Upper lobe of left lung (tissue), 6 donors: ENCODE measurements around the gene EIPR1. TPM values are rescaled to one million over a fixed set of nuclear protein-coding genes. Genes with fewer than 3 reads are reported as not detected.

ENCODE experiments used
- ATAC-seq, 2 donors: fragments of 200-7000 bp; cut with Tn5 transposase; one replicate each; pipeline ENCODE4 v1.9.1; 2022; ENCODE audit warnings: mild to moderate bottlenecking in 2 of 2, moderate library complexity in 2 of 2; ENCODE audit not compliant: low FRiP score in 2 of 2
- DNase-seq, 2 donors: peaks; one replicate each; pipeline ENCODE4 v3.0.0-alpha.2; 2019 to 2020
- H3K27ac ChIP-seq, 4 donors: fragments of 200-600 bp; sonication (generic); one replicate each; pipeline ENCODE4 v1.5.1; 2016 to 2019
- H3K27me3 ChIP-seq, 4 donors: fragments of 200-600 bp; sonication (generic); one replicate each; pipeline ENCODE4 v1.5.1; 2017 to 2019
- H3K36me3 ChIP-seq, 4 donors: fragments of 200-600 bp; sonication (generic); one replicate each; pipeline ENCODE4 v1.5.1; 2016 to 2019
- H3K4me1 ChIP-seq, 4 donors: fragments of 200-600 bp; sonication (generic); one replicate each; pipeline ENCODE4 v1.5.1; 2018 to 2019
- H3K4me3 ChIP-seq, 4 donors: fragments of 200-600 bp; sonication (generic); one replicate each; pipeline ENCODE4 v1.5.1; 2017 to 2019; ENCODE audit warnings: mild to moderate bottlenecking in 2 of 4, moderate library complexity in 1 of 4
- H3K9me3 ChIP-seq, 4 donors: fragments of 200-600 bp; sonication (generic); one replicate each; pipeline ENCODE4 v1.5.1; 2018 to 2019
- CTCF ChIP-seq, 6 experiments: fragments of 450-650 bp in 4 of 6; fragments of 200-600 bp in 2 of 6; sonication (generic) in 2 of 6; IDR thresholded peaks; one replicate each; pipeline ENCODE4 v1.5.1; 2016 to 2019; ENCODE audit warnings: antibody characterized with exemption in 6 of 6
- EP300 ChIP-seq, 4 donors: sonication (generic); formaldehyde crosslinking; IDR thresholded peaks; one replicate each; pipeline ENCODE4 v1.5.1; 2017; ENCODE audit warnings: antibody characterized with exemption in 4 of 4, control low read depth in 2 of 4
- POLR2A ChIP-seq, 4 donors: fragments of 450-650 bp; IDR thresholded peaks; one replicate each; pipeline ENCODE4 v1.5.1; 2016 to 2017; ENCODE audit warnings: antibody characterized with exemption in 4 of 4, mild to moderate bottlenecking in 2 of 4
- POLR2AphosphoS5 ChIP-seq, 2 donors: sonication (generic); formaldehyde crosslinking; IDR thresholded peaks; one replicate each; pipeline ENCODE4 v1.5.1; 2017; ENCODE audit warnings: antibody characterized with exemption in 2 of 2
- WGBS, 2 donors: methylation state at CpG; one replicate each; pipeline ENCODE4 v1.1.5; 2017 to 2018; 5-methylcytosine and 5-hydroxymethylcytosine counted together
- total RNA-seq, 6 donors: library from RNA; depleted of rRNA in 4 of 6; stranded (reverse); fragments of >200 nt in 4 of 6; gene quantifications; one replicate each; pipeline versions ENCODE4 v1.1.0 to v1.2.1, GENCODE V29; 2016 to 2021
- donor health status: DM: no; HTN: no; CAD: no; lungs with moderate emphysema.
- donor health status: DM: no; HTN: yes; CAD: no; lungs with severe emphysema.

EIPR1 gene
- total RNA-seq, 6 donors from 2014 or later: 17.6 to 39.8 (median 23.6) TPM

- WGBS, 2 donors: 86 to 90% methylated on average over 17 to 22 of the region's 23 CpGs
- H3K27ac ChIP-seq: no peak overlapping the region
Observed at GRCh38 chr2:3176071-3176868, 201.3 kb downstream of the EIPR1 start.

GRCh38 chr2:3175568-3175955 is 202.1 kb downstream of the EIPR1 start:
- no peaks in the 10 kb centered on the region for H3K9me3 ChIP-seq
- H3K4me3 ChIP-seq: no peak overlapping the region
- ATAC-seq (no peak), DNase-seq (no peak)
- TF ChIP-seq EP300 (IDR thresholded peaks at IDR 0.05) (no peak), POLR2A (IDR thresholded peaks at IDR 0.05) (no peak), CTCF (IDR thresholded peaks at IDR 0.05) (no peak), POLR2AphosphoS5 (IDR thresholded peaks at IDR 0.05) (no peak)
- H3K4me1 ChIP-seq: no peaks in the 10 kb centered on the region
- no peak overlapping the region for H3K27ac ChIP-seq
- H3K36me3 ChIP-seq: peaks cover 0 to 7% (median 0%) of the 10 kb centered on the region in 4 donors
- H3K27me3 ChIP-seq: no peaks in the 10 kb centered on the region
- WGBS, 2 donors: 95 to 98% methylated on average over 5 of the region's 5 CpGs

More at GRCh38 chr2:3176071-3176868, 201.3 kb downstream of the EIPR1 start:
- no peak for DNase-seq
- Histone ChIP-seq H3K4me1 (no peaks in the 10 kb centered on the region), H3K9me3 (no peaks in the 10 kb centered on the region), H3K27me3 (no peaks in the 10 kb centered on the region), H3K36me3 (peaks cover 0 to 7% (median 0%) of the 10 kb centered on the region in 4 donors), H3K4me3 (no peak overlapping the region)
- no peak for ATAC-seq
- no peak for TF ChIP-seq POLR2A (IDR thresholded peaks at IDR 0.05)
- no peak for TF ChIP-seq POLR2AphosphoS5 (IDR thresholded peaks at IDR 0.05)
- no peak for TF ChIP-seq EP300 (IDR thresholded peaks at IDR 0.05)
- no peak for TF ChIP-seq CTCF (IDR thresholded peaks at IDR 0.05)

GRCh38 chr2:3174626-3175567 is 202.7 kb downstream of the EIPR1 start:
- TF ChIP-seq EP300 (IDR thresholded peaks at IDR 0.05) (no peak), POLR2AphosphoS5 (IDR thresholded peaks at IDR 0.05) (no peak), POLR2A (IDR thresholded peaks at IDR 0.05) (no peak), CTCF (IDR thresholded peaks at IDR 0.05) (no peak)
- no peak for DNase-seq
- ATAC-seq: no peak
- Histone ChIP-seq H3K27ac (no peak overlapping the region), H3K9me3 (no peaks in the 10 kb centered on the region), H3K27me3 (no peaks in the 10 kb centered on the region), H3K4me3 (no peak overlapping the region), H3K36me3 (peaks cover 0 to 7% (median 0%) of the 10 kb centered on the region in 4 donors), H3K4me1 (no peaks in the 10 kb centered on the region)
- WGBS, 2 donors: 93 to 95% methylated on average over 5 to 19 of the region's 26 CpGs

GRCh38 chr2:3173031-3173430 is 204.6 kb downstream of the EIPR1 start:
- no peak overlapping the region for H3K27ac ChIP-seq
- H3K9me3 ChIP-seq: no peaks in the 10 kb centered on the region
- WGBS, 2 donors: 93 to 95% methylated on average over 14 of the region's 14 CpGs
- no peak for TF ChIP-seq CTCF (IDR thresholded peaks at IDR 0.05)
- no peak for TF ChIP-seq POLR2A (IDR thresholded peaks at IDR 0.05)
- no peak for TF ChIP-seq EP300 (IDR thresholded peaks at IDR 0.05)
- no peak for TF ChIP-seq POLR2AphosphoS5 (IDR thresholded peaks at IDR 0.05)
- DNase-seq: no peak
- peaks cover 0 to 7% (median 0%) of the 10 kb centered on the region in 4 donors for H3K36me3 ChIP-seq
- no peaks in the 10 kb centered on the region for H3K4me1 ChIP-seq
- ATAC-seq: no peak
- no peak overlapping the region for H3K4me3 ChIP-seq
- no peaks in the 10 kb centered on the region for H3K27me3 ChIP-seq
